Liver (tissue), 9 donors: ENCODE data around the gene THAP7. TPM values are rescaled to one million over a fixed set of nuclear protein-coding genes. Genes with fewer than 3 reads are reported as not detected.

Experiments
- DNase-seq: peaks from one replicate; pipeline ENCODE4 v3.0.0-alpha.2; 2017; ENCODE audit warnings: low spot score
- H3K27ac ChIP-seq, 2 donors: one replicate each; pipeline ENCODE4 v1.7.0; 2013; ENCODE audit warnings: inconsistent platforms in 2 of 2, low read length in 2 of 2, control low read depth in 1 of 2, low read depth in 1 of 2, mild to moderate bottlenecking in 1 of 2
- H3K27me3 ChIP-seq, 4 donors: one replicate each; pipeline versions ENCODE4 v1.6.1 to v1.7.0; 2013; ENCODE audit warnings: low read length in 3 of 4, inconsistent platforms in 1 of 4, mild to moderate bottlenecking in 1 of 4, moderate library complexity in 1 of 4; ENCODE audit not compliant: control insufficient read depth in 4 of 4, insufficient read depth in 4 of 4
- H3K36me3 ChIP-seq, 4 donors: one replicate each; pipeline versions ENCODE4 v1.6.1 to v1.7.0; 2013; ENCODE audit warnings: low read length in 3 of 4, mild to moderate bottlenecking in 3 of 4, low read depth in 1 of 4, moderate library complexity in 1 of 4; ENCODE audit not compliant: control insufficient read depth in 4 of 4, insufficient read depth in 3 of 4
- H3K4me1 ChIP-seq, 4 donors: one replicate each; pipeline versions ENCODE4 v1.6.1 to v1.7.0; 2013; ENCODE audit warnings: low read length in 3 of 4, mild to moderate bottlenecking in 3 of 4, moderate library complexity in 1 of 4; ENCODE audit not compliant: control insufficient read depth in 4 of 4, insufficient read depth in 4 of 4
- H3K4me3 ChIP-seq, 3 donors: one replicate each; pipeline versions ENCODE4 v1.6.1 to v1.7.0; 2013; ENCODE audit warnings: low read length in 3 of 3, control low read depth in 1 of 3, low read depth in 1 of 3, mild to moderate bottlenecking in 1 of 3
- H3K9ac ChIP-seq, 2 donors: one replicate each; pipeline ENCODE4 v1.7.0; 2013; ENCODE audit warnings: low read length in 2 of 2, mild to moderate bottlenecking in 2 of 2, moderate library complexity in 2 of 2, control low read depth in 1 of 2, low read depth in 1 of 2
- H3K9me3 ChIP-seq, 4 donors: one replicate each; pipeline versions ENCODE4 v1.6.1 to v1.7.0; 2013; ENCODE audit warnings: low read length in 3 of 4; ENCODE audit not compliant: control insufficient read depth in 4 of 4
- EGR1 ChIP-seq, 2 donors: IDR thresholded peaks; 2 replicates each; pipeline ENCODE4 v1.6.1; 2016 to 2018; ENCODE audit warnings: antibody characterized with exemption in 2 of 2, low read depth in 2 of 2
- FOXA1 ChIP-seq: IDR thresholded peaks from 2 replicates; pipeline ENCODE4 v1.6.1; 2016; ENCODE audit warnings: antibody characterized with exemption
- FOXA2 ChIP-seq: IDR thresholded peaks from 2 replicates; pipeline ENCODE4 v1.6.1; 2016; ENCODE audit warnings: antibody characterized with exemption
- GABPA ChIP-seq, 2 donors: IDR thresholded peaks in 1 of 2; conservative IDR thresholded peaks in 1 of 2; 2 replicates each; pipeline ENCODE4 v1.6.1; 2016; ENCODE audit warnings: antibody characterized with exemption in 2 of 2, mild to moderate bottlenecking in 1 of 2, moderate library complexity in 1 of 2
- HNF4A ChIP-seq, 2 donors: conservative IDR thresholded peaks; 2 replicates each; pipeline ENCODE4 v1.6.1; 2016; ENCODE audit warnings: antibody characterized with exemption in 2 of 2, mild to moderate bottlenecking in 2 of 2
- JUND ChIP-seq, 2 donors: IDR thresholded peaks; 2 replicates each; pipeline ENCODE4 v1.6.1; 2016; ENCODE audit warnings: antibody characterized with exemption in 2 of 2
- NR2F2 ChIP-seq: IDR thresholded peaks from 2 replicates; pipeline ENCODE4 v1.6.1; 2016; ENCODE audit warnings: antibody characterized with exemption
- RAD21 ChIP-seq, 2 donors: IDR thresholded peaks; 2 replicates each; pipeline ENCODE4 v1.6.1; 2016; ENCODE audit warnings: antibody characterized with exemption in 2 of 2, mild to moderate bottlenecking in 2 of 2
- RXRA ChIP-seq, 2 donors: IDR thresholded peaks; 2 replicates each; pipeline ENCODE4 v1.6.1; 2017 to 2018; ENCODE audit warnings: antibody characterized with exemption in 2 of 2, mild to moderate bottlenecking in 1 of 2
- TAF1 ChIP-seq: conservative IDR thresholded peaks from 2 replicates; pipeline ENCODE4 v1.6.1; 2016; ENCODE audit warnings: antibody characterized with exemption, mild to moderate bottlenecking
- YY1 ChIP-seq: IDR thresholded peaks from 2 replicates; pipeline ENCODE4 v1.6.1; 2016; ENCODE audit warnings: antibody characterized with exemption, mild to moderate bottlenecking
- WGBS: extraction: QIAGEN DNeasy Blood & Tissue Kit; methylation state at CpG from one replicate; pipeline ENCODE4 v1.1.7; 2013; 5-methylcytosine and 5-hydroxymethylcytosine counted together
- polyA plus RNA-seq, 2 donors: library from polyadenylated mRNA; stranded (reverse) in 1 of 2; unstranded in 1 of 2; fragments of 200-250 nt in 1 of 2; fragments of >200 nt in 1 of 2; fragmentation: Nextera tagmentation in 1 of 2; extraction: Ambion mirVana in 1 of 2; gene quantifications; one replicate each; pipeline versions ENCODE4 v1.2.1 to v1.2.3, GENCODE V29; 2013 to 2015
- total RNA-seq, 2 donors: library from RNA; depleted of rRNA; stranded (reverse); fragments of >200 nt; gene quantifications; one replicate each; pipeline ENCODE4 v1.2.3, GENCODE V29; 2014
- TF ChIP-seq, protein P1 (sequence below): IDR thresholded peaks from 2 replicates; pipeline ENCODE4 v1.6.1; 2016; ENCODE audit warnings: antibody characterized with exemption
- TF ChIP-seq, protein P2 (sequence below): fragments of 150-350 bp; IDR thresholded peaks from 2 replicates; pipeline ENCODE4 v1.5.1; 2017; ENCODE audit warnings: improper control_type of control experiment, low read depth, low read length; ENCODE audit not compliant: missing input control
- TF ChIP-seq, protein P3 (sequence below): IDR thresholded peaks from 2 replicates; pipeline ENCODE4 v1.6.1; 2016; ENCODE audit warnings: antibody characterized with exemption
- donor health status: healthy.
- donor health status: healthy.
- donor health status: healthy.
- donor health status: healthy.
- donor health status: healthy.

THAP7 gene
- total and polyA plus RNA-seq, 4 donors: 10.4 to 21.9 (median 19.4) TPM

DNA sequence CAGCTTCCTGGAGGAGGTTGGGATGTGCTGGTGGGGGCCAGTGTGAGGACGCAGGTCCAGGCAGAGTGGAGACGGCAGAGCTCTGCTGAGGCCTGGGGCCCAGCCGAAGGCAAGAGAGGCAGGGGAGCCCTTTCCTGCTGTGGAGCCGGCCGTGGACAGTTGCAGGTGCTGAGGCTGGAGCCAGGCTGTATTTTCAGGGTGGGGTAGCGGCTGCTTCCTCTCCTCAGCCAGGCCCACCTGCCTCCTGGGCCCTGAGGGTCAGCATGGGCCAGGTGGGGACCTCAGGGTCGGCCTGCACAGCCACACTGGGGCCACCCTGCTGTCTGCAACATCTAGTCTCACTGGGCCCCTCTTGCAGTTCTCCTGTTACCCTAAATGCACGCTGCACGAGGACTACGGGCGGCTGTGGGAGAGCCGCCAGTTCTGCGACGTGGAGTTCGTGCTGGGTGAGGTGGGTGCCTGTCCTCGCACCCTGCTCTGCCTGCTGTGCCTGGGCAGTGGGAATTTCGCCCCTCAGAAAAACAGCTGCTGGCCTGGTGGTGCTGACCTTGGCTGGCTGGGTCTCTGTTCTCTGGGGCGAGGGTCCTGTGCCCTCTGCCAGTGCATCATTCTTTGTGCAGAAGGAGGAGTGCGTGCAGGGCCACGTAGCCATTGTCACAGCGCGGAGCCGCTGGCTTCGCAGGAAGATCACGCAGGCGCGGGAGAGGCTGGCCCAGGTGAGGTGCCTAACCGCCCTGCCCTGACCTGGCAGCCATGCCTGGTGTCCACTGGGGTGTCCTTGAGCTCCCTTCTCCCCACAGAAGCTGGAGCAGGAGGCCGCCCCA lies 8.4 kb downstream of the THAP7 start:
- Histone ChIP-seq H3K27ac (no peak overlapping the region), H3K4me3 (no peak overlapping the region), H3K36me3 (peaks cover 5 to 53% (median 13%) of the 10 kb centered on the region in 4 donors), H3K27me3 (no peaks in the 10 kb centered on the region), H3K9me3 (no peaks in the 10 kb centered on the region), H3K9ac (no peak overlapping the region), H3K4me1 (no peaks in the 10 kb centered on the region)
- WGBS: 96% methylated on average over 29 of the region's 29 CpGs
- TF ChIP-seq, protein P1, sequence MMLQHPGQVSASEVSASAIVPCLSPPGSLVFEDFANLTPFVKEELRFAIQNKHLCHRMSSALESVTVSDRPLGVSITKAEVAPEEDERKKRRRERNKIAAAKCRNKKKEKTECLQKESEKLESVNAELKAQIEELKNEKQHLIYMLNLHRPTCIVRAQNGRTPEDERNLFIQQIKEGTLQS: no peak
- TF ChIP-seq JUND (IDR thresholded peaks at IDR 0.05) (no peak), RXRA (IDR thresholded peaks at IDR 0.05) (no peak), NR2F2 (no peak)
- TF ChIP-seq, protein P2, sequence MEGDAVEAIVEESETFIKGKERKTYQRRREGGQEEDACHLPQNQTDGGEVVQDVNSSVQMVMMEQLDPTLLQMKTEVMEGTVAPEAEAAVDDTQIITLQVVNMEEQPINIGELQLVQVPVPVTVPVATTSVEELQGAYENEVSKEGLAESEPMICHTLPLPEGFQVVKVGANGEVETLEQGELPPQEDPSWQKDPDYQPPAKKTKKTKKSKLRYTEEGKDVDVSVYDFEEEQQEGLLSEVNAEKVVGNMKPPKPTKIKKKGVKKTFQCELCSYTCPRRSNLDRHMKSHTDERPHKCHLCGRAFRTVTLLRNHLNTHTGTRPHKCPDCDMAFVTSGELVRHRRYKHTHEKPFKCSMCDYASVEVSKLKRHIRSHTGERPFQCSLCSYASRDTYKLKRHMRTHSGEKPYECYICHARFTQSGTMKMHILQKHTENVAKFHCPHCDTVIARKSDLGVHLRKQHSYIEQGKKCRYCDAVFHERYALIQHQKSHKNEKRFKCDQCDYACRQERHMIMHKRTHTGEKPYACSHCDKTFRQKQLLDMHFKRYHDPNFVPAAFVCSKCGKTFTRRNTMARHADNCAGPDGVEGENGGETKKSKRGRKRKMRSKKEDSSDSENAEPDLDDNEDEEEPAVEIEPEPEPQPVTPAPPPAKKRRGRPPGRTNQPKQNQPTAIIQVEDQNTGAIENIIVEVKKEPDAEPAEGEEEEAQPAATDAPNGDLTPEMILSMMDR: no peak
- DNase-seq: no peak

DNA sequence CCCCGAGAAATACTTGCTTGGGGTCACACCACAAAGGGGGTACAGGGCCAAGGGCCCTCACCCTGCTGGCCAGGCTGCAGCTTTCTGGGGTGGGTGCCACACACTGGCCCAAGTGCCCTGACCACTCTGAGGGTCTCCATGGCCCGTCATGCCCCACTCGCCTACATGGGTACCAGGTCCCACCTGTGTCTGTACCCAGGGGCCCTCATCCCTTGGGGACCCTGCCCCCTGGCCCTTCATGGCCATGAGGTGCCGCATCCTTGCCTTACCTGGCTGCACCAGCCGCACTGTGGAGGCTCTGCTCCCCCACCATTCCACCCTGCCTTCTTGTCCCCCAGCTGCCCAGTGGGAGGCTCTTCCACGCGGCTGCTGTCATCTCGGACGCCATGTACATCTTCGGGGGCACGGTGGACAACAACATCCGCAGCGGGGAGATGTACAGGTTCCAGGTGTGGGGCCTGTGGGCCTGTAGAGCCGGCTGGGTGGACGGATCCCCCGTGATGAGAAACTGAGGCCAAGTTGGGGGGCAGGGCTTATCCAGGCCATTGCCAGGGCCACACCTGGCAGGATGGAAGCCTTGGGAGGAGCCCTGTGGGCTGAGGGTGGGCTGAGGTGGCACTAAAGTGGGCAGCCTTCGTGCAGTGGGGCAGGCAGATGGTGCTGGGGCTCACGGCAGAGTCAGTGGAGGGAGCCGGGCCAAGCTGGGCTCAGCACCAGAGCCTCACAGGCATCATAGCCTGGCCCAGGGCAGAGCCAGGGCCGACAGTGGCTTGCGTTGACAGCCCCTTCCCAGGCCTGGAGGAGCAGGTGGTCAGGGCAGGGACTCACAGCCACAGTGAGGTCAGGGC lies 9.2 kb downstream of the THAP7 start:
- TF ChIP-seq HNF4A (conservative IDR thresholded peaks at IDR 0.05) (no peak), TAF1 (no peak), FOXA2 (no peak), RAD21 (IDR thresholded peaks at IDR 0.05) (no peak), JUND (IDR thresholded peaks at IDR 0.05) (no peak)
- TF ChIP-seq, protein P2: no peak
- H3K9ac ChIP-seq: no peak overlapping the region
- no peak overlapping the region for H3K27ac ChIP-seq
- no peaks in the 10 kb centered on the region for H3K27me3 ChIP-seq
- 91% methylated on average over 21 of the region's 21 CpGs for WGBS
- H3K9me3 ChIP-seq: no peaks in the 10 kb centered on the region
- H3K4me1 ChIP-seq: no peaks in the 10 kb centered on the region
- no peak for DNase-seq
- peaks cover 4 to 51% (median 15%) of the 10 kb centered on the region in 4 donors for H3K36me3 ChIP-seq
- no peak overlapping the region for H3K4me3 ChIP-seq

DNA sequence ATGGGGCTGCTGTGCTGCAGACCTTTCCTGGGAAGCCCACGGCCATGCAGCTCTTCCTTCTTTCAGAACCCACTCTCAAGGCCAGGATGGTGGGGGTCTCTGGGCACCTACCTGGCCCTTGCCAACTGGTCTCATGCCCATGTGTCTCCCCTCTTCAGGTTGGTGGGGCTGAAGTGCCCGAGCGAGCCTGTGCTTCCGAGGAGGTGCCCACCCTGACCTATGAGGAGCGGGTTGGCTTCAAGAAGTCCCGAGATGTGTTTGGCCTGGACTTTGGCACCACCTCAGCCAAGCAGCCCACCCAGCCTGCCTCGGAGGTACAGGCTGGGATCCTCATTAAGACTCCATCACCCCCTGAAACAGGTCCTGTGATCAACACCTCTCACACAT lies 9.9 kb downstream of the THAP7 start:
- no peaks in the 10 kb centered on the region for H3K27me3 ChIP-seq
- no peaks in the 10 kb centered on the region for H3K9me3 ChIP-seq
- WGBS: 96% methylated on average over 7 of the region's 7 CpGs
- H3K9ac ChIP-seq: no peak overlapping the region
- peaks cover 8 to 48% (median 15%) of the 10 kb centered on the region in 4 donors for H3K36me3 ChIP-seq
- DNase-seq: no peak
- no peak overlapping the region for H3K4me3 ChIP-seq
- no peak overlapping the region for H3K27ac ChIP-seq
- H3K4me1 ChIP-seq: no peaks in the 10 kb centered on the region
- TF ChIP-seq, protein P2: no peak
- TF ChIP-seq, protein P1: no peak
- TF ChIP-seq NR2F2: no peak
- no peak for TF ChIP-seq FOXA1
- TF ChIP-seq, protein P3, sequence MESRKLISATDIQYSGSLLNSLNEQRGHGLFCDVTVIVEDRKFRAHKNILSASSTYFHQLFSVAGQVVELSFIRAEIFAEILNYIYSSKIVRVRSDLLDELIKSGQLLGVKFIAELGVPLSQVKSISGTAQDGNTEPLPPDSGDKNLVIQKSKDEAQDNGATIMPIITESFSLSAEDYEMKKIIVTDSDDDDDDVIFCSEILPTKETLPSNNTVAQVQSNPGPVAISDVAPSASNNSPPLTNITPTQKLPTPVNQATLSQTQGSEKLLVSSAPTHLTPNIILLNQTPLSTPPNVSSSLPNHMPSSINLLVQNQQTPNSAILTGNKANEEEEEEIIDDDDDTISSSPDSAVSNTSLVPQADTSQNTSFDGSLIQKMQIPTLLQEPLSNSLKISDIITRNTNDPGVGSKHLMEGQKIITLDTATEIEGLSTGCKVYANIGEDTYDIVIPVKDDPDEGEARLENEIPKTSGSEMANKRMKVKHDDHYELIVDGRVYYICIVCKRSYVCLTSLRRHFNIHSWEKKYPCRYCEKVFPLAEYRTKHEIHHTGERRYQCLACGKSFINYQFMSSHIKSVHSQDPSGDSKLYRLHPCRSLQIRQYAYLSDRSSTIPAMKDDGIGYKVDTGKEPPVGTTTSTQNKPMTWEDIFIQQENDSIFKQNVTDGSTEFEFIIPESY: no peak
- no peak for TF ChIP-seq YY1
- no peak for TF ChIP-seq JUND (IDR thresholded peaks at IDR 0.05)
- no peak for TF ChIP-seq RXRA (IDR thresholded peaks at IDR 0.05)
- no peak for TF ChIP-seq EGR1 (IDR thresholded peaks at IDR 0.05; ENCODE audit: low read depth in 2 of 2)
- no peak for TF ChIP-seq GABPA (IDR thresholded peaks at IDR 0.05 in 1 of 2, conservative IDR thresholded peaks at IDR 0.05 in 1 of 2)
